Amygdala (tissue), 56 donors: Measurements from ENCODE around the gene NPFF.
"Not testable (repeated sequence)": the region's sequence is repeated elsewhere in the genome, so short reads cannot be mapped to it uniquely, and the experiment has no call there.

Source experiments
- DNase-seq, 56 donors: peaks; one replicate each; lab custom pipeline; 2025; lab: John Stamatoyannopoulos, UW

The NPFF gene, protein sequence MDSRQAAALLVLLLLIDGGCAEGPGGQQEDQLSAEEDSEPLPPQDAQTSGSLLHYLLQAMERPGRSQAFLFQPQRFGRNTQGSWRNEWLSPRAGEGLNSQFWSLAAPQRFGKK

DNA sequence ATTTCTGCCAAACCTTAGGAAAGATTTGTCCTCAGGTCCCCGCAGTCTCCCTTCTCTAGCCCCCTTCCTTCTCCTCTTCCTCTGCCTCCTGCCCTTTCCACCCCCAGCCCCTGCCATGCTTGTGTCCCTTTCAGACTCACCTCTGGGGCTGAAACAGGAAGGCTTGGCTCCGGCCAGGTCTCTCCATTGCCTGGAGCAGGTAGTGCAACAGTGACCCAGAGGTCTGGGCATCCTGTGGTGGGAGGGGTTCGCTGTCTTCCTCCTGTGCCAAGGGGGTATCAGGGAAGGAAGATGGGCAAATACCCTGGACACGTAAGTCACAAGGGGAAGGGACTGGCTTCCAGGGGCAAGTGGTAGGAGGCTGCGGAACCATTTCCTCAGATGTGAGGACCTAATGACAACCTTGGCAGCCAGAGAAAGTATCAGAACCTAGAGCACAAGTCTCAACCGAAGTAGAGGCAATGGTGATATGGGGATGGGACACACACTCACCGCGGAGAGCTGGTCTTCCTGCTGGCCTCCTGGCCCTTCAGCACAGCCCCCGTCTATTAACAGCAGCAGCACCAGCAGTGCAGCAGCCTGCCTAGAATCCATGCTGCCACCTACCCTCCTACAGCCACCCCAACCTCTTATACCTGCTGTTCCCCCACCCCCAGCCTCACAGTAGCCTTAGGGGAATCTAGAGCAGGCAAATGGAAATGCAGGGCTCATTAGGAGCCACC is at the start of gene NPFF:
Gene NPFF (minus strand): TSS at position 604 of the 722 bp plus-strand sequence. CDS start 10 bp downstream, at position 594.
- DNase-seq, result no peak

DNA sequence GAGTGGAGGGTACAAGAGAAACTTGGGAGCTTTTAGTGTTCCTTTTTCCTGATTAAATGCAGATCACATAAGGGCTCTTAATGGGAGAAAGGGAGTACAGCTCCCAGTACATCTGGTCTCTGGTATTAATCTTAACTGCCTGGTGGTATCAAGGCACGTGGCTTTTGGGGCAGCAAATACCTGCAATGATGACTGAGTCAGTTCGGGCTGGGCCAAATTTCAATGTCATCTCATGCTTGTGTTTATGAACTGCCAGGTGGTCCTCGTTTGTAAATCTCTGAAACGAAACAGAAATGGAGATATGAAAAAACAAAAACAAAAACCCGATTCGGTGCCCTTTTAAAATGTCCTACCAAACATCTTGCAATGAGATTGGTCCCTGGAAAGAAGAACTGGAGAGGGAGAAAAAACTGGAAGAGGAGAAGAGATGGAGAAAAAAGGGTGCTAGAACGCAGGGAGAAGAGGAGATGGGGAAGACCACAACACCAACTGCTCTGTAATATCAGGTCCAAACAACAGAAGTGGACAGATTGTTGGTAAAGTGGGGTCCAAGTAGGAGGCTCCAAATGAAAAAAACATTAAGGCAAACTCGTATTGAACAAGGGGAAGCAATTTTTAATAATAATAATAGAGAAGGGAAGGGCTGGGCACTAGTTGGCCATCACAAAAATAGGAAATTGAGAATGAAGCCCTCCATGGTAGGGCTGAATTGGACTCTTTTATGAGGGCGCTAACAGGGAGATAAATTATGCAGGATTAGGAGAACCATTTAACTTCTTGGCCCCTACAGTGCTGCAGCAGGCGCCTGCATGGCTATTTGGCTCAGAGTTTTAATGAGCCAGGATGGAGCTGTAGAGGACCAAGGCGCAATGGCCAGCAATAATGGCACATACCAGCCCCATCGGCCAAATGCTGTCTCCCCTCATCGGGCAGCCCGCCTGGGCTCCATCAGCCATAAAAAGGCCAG is 45.4 kb upstream of the NPFF start:
- DNase-seq, result peak in 1 of 56 donors; percentile 7

DNA sequence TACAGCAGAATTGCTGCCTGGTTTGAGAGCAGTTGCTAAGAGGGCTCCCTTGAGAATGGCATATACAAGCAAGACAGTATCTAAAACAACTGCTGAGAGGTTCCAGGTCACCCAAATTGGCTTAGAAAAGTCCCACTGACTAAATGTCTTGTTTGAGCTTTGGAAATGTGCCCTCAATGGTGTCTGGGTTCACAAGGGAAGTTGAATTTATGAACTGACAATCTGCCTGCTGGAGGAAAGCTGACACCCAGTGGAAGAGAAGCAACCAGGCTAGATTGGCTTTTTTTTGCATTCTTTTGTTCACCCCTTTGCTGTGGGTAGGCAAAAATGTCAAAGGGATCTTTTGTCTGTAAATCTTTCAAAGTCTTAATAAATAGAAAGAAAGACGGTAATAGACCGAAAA is 44.6 kb upstream of the NPFF start:
- peak in 2 of 56 donors; percentile 1 to 6 for DNase-seq

DNA sequence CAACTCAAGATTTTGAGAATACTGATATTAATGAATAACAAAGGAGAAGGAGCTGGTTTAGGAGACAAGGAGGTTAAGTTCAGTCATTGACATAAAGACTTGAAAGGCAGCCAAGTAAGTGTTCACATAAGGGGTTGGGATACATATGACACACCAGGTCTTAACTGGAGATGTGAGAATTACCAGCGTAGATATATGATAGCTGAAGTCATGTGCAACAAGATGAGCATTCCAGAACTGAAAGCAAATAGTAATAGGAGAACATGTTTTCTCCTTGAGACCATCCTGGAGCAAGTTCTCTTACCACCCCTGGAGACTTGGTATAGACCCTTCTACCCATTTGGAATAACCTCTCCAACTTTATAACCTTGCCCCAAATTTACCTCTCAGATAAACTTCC is 43.3 kb upstream of the NPFF start:
- DNase-seq, result no peak

DNA sequence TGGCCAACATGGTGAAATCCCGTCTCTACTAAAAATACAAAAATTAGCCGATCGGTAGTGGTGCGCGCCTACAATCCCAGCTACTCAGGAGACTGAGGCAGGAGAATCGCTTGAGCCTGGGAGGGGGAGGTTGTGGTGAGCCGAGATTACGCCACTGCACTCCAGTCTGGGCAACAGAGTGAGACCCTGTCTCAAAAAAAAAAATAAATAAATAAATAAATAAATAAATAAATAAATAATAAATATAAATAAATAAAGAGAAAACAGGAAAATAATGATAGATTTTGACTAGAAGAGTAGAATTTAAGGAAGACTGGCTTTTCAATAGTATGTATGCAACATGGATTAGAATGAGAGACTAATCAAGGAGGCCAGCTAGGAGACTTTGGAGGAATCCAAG is 42.8 kb upstream of the NPFF start:
- not testable (repeated sequence) for DNase-seq

DNA sequence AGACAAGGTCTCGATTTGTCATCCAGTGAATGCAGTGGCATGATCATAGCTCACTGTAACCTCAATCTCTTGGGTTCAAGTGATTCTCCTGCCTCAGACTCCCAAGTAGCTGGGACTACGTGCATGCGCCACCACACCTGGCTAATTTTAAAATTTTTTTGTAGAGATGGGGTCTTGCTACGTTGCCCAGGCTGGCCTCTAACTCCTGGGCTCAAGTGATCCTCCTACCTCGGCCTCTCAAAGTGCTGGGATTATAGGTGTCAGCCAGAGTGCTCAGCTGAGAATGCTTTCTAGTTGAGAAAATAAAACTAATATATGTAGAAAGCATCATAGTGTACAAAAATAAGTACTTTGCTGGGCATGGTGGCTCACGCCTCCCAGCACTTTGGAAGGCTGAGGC is 41.1 kb upstream of the NPFF start:
- DNase-seq, result not testable (repeated sequence)

DNA sequence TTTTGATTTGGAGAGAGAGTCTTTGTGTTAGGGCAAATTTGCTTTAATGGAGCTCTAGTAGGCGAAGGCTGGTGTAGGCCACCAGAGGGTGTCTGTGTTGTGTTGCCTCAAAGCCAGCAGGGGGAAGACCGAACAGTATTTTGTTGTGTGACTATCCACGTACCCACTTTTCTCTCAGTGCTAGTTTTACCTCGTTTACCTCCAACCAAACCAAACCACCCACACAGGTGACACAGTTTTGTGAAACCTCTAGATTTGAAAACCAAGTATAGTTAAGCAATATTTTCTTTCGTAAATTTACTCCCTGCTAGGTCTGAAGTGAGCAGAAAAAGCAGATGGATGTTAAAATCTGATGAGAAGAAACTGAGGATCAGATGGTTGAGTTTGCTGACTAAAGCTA is 36.3 kb upstream of the NPFF start:
- DNase-seq, result peak in 50 of 56 donors; percentile 3 to 80 (median 38)

DNA sequence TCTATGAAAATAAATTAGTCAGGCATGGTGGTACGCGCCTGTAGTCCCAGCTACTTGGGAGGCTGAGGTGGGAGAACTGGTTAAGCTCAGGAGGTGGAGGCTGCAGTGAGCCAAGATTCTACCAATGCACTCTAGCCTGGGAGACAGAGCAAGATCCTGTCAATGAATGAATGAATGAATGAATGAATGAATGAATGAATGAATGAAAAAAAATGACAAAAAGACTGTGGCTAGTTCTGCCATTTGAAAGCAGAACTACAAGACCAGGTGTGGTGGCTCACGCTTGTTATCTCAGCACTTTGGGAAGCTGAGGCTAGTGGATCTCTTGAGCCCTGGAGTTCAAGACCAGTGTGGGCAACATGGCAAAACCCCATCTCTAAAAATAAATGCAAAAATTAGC is 32.2 kb upstream of the NPFF start:
- no peak for DNase-seq

DNA sequence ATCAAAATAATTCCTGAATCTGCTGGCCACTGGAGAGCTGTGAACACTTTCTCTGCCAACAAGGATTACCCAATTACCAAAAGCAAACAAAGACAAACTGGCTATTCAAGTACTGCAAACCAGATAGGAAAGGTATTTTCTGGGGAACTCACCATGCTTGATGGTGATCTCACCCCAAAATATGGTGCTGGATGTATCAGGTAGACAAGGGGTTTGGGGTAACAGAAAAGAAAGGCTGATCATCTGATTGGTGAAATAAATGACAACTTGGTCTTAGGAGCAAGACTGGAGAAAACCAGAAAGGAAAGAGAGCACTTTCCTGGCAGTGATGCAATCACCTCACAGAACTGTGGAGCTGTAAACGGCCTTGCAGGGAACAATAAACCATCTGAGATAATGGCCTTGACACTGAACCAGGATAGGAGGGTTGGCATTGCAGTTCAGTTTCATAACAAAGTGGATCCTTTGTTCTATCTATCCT is 31.0 kb upstream of the NPFF start:
- peak in 10 of 56 donors; percentile 16 to 51 (median 24) for DNase-seq

DNA sequence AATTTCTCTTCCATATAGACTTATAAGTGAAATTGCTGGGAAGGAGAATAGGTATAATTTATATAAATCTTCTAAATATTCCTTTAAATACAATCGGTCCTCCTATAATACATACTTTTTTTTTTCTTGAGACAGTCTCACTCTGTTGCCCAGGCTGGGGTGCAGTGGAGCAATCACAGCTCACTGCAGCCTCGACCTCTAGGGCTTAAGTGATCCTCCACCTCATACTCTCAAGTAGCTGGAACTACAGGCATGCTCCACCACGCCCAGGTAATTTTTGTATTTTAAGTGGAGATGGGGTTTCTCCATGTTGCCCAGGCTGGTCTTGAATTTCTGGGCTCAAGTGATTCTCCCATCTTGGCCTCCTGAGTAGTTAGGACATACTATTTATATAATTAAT is 29.7 kb upstream of the NPFF start:
- no peak for DNase-seq

DNA sequence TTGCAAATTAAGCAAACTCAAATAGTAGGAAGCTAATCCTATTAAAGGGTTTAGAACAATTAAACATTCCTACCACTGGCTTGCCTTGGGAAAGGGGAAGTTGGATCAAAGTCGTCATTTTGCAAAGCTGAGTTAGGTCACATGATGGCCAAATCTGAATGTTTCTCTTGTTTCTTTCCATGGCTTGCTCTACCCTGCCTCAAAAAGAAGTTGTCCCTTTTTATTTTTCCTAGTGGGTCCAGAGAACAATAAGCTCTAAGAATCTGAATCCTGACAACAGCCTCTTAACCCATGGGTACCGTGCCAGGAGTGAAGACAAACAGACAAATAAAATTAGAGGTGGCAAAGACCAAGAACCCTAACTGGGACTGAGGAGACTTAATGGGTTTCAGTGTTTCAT is 26.2 kb upstream of the NPFF start:
- DNase-seq, result peak in 5 of 56 donors; percentile 2 to 35 (median 13)

DNA sequence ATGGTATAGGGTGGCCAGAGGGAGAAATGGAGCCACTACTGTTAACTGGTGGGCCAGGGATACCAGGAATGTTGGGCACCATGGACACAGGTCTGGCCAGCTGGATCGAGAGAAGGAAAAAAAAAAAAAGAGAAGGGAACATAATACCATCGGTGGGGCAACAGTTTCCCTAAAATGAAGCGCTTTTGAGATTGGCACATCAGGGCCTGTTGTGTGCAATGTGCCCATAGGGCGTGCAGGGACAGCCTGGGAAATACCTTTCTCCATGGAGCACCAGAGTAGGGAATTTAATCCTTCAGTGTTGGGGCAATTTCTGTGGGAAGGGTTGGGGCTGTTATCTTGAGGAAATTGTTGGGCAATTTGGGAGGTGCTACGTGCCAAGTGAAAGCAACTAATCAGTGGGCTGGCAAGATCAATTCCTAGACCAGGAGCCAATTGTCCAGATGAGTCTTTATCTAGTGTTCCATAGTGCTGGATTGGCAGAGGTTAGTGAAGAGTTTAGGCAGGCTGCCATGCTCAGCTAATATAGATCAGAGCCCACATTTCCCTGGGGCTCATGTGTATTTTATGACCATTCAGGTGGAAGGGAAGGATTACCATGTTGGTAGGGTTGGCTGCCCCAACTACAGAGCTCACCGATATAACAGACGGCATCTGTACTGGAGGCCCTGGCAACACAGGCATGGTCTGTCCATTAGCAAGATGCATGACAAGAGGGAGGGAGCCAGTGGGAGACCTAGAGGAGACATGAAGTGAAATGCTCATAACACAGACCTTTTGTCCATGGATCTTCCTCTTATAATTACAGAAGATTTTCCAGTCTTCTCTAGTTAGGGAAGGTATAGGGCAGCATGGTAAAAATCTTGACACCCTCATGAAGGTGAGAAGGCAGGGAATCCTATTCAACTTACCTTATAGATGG is 25.5 kb upstream of the NPFF start:
- no peak for DNase-seq

DNA sequence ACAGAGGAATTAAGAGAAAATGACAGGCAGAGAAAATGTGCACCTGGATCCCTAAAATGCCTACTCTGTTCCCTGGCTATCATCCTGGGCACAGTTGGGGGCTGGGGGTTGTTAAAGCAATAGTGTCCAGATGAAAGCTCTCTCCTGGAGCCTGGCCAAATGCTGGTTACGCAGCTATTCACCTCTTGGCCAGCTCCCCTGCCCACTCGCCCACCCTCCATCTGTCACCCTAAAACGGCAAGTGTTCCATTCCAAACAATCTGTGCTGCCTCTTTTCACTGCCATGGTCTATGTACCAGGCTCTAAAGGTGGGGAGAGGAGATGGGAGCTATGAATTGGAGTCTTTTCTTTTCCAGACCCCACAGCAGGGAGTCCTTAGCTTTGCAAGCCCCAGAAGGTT is 24.7 kb upstream of the NPFF start:
- DNase-seq, result peak in 1 of 56 donors; percentile 18

DNA sequence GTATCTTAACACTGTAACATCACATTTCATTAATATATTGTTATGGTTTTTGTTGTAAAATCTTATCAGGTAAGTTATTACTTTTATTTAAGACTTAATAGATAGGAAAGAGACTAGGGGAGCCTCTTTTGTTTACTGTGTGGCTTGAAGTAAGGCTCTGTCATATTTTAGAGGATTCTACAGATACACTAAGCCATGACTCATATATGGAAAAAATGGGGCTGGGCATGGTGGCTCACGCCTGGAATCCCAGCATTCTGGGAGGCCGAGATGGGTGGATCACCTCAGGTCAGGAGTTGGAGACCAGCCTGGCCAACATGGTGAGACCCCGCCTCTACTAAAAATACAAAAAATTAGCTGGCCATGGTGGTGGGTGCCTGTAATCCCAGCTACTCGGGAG is 23.6 kb upstream of the NPFF start:
- DNase-seq, result no peak

DNA sequence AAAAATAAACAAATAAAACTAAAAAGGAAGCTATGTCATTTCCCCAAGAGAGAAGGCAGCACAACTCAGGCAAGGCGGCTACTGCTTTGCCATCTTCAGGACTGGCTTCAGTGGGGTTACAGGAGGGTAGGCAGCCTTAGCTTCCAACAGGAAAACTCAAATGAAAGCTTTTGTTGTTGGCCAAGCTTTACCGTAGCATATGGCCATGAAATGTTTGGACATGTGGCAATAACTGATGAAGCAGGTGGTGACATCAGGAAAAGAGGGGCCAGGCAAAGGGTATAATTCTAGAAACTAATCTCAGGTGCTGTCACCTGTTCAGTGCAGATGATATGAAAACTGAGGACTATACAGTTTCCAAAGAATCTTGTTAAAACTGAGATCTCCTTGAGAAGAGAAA is 22.8 kb upstream of the NPFF start:
- DNase-seq, result no peak

DNA sequence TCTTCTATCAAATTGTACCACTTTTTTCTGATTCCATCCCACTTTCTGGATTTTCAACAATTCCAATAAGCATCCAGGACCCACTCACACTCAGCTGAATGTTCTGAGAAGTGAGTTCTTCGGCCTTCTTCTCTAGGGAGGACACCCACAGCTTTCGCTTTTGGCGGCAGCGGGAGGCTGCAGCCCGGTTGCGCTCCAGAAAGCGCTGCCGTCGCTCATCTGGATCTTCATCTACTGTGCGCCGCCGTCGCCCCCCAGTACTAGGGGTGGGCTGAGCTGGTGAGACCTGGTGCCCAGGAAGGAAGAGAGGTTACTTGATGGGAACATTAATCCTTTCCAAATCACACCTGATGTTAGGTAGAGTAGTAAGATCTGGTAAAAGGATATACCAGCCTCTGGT is 17.2 kb upstream of the NPFF start:
- DNase-seq, result no peak

DNA sequence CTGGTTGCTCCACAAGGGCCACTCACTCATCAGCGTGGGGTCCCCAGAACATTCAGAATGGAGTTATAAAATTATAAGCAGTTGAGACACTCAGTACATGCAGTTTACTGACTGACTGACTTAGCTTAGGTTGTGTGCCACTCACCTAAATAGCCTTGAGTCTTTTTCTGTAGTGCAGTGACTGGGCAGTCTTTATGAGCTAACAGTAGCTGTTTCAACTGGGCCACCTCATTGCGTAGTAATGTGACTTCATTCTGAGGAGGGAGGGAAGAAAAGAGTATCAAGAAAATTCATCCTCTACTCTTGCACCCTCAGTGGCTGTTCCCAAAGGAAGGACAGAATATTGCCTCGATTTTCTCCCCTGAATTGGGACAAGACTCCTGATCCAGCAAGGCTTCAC is 15.8 kb upstream of the NPFF start:
- no peak for DNase-seq

DNA sequence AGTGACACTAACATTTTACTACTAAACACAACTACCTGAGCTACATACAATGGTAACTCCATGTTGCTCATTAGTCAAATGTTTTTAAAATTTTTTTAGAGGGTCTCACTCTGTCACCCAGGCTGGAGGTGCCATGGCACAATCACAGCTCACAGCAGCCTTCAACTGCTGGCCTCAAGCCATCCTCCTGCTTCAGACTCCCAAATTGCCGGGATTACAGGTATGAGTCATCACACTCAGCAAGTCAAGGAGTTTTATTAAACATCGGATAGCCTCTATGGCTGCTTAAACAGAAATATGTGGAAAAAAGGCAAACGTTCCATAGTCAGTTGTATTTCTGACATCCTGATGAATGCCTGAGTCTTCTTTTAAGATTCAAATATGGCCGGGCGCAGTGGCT is 11.1 kb upstream of the NPFF start:
- DNase-seq, result no peak

DNA sequence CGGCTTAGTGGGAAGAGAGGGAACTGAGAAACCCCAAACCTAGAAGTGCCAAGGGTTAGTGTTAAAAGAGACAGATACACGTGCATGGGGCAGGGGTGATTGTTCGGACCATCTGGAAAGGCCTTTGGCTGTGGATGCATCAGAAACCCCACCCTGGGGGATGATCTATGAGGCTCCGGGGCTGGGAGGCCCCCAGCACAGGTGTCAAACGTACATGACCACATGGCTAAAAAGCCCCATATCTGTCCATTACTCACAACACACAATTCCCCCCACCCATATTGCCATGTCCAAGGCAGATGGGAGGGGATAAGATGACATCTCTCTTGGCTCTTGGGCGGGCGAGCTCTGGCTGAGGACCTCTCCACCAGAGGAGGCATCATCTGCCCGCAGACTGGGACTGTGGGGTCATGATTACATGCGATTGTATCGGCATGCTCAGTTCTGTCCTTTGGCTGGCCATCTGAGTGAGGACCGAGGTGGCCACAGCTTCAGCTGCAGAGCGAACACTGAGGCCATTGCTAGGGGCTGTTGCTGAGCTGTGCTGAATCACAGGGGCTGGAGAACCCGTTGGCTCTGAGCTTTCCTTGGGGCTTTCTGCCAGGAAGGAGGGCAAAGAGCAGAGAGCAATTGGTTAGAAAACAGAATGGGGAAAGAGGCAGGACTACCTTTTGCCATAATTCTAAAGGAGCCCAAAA is 9.6 kb upstream of the NPFF start:
- DNase-seq, result peak in 1 of 56 donors; percentile 19
